GM18951 (cell line): ENCODE measurements around the gene AASDHPPT.

Experiments
- POLR2A ChIP-seq: IDR thresholded peaks from 4 replicates; pipeline ENCODE4 v1.6.1; 2011; ENCODE audit warnings: mild to moderate bottlenecking; ENCODE audit not compliant: insufficient read length, insufficient read depth; ENCODE audit errors: extremely low read depth
- in situ Hi-C: fragments of 300-500 bp; cut with MboI; formaldehyde crosslinking; loops from one replicate; pipeline ENCODE4 v1.12.0; 2022; ENCODE audit warnings: low sequenced_read_pairs, mixed read lengths, inconsistent platforms; ENCODE audit not compliant: unreplicated experiment

AASDHPPT gene

GRCh38 chr11:106061954-106062949 lies 15.2 kb upstream of the AASDHPPT start:
- in situ Hi-C loops, result no loop called here
- no peak for TF ChIP-seq POLR2A

- in situ Hi-C loops, result no loop called here
- no peak for TF ChIP-seq POLR2A
Observed at GRCh38 chr11:106063009-106063408, 14.5 kb upstream of the AASDHPPT start.

GRCh38 chr11:106070606-106071005 lies 6.9 kb upstream of the AASDHPPT start:
- in situ Hi-C loops, result no loop called here

DNA sequence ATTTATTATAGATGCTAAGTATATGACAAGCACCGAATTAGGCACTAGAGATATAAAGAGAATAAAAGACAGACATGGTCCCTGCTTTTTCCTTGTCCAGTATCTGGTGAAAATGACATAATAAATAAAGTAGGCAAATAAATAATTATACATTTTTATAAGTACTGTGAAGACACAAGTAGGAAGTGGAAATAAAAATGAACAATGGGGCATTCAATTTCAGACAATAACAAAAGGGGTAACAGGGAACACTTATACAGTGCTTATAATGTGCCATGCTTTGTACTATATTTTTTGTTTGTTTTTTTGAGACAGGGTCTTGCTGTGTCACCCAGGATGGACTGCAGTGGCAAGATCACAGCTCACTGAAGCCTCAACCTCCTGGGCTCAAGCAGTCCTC lies 4.7 kb upstream of the AASDHPPT start:
- in situ Hi-C loops, result no loop called here
- TF ChIP-seq POLR2A, result no peak

More at GRCh38 chr11:106070606-106071005, 6.9 kb upstream of the AASDHPPT start:
- TF ChIP-seq POLR2A, result no peak

DNA sequence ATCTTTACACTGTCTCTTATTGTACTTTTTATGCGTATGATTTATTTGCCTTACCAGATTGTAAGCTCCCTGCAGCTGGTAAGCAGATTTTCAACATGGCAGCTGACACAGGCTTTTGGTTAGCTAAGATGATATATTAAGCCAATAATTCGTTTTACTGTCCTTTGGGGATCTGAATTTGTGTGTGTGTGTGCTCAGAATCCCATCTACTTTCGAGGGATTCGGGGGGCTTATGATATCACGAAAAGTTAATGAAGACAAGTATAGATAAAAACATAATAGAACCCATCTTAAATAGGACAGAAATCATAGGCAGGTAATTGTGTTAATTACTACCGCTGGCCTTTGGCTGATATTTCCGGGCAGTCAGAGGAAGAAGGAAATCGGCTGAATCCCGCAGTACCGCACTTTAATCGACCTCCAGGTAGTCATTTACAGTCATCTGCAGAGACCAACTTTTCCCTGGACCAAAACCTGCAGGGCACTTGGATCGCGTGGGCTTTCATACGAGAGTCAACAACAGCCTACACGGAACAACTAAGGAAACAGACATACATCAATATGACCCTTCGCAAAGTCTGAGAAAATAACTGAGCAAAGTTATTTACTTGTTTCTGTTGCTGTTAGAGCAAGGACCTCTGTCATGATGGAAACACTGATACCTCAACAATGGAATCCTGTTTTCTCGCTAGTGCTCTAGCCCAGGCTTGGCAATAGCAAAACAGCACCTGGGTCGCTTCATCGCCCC lies 1.1 kb upstream of the AASDHPPT start:
- no peak for TF ChIP-seq POLR2A
- in situ Hi-C loops, result no loop called here

DNA sequence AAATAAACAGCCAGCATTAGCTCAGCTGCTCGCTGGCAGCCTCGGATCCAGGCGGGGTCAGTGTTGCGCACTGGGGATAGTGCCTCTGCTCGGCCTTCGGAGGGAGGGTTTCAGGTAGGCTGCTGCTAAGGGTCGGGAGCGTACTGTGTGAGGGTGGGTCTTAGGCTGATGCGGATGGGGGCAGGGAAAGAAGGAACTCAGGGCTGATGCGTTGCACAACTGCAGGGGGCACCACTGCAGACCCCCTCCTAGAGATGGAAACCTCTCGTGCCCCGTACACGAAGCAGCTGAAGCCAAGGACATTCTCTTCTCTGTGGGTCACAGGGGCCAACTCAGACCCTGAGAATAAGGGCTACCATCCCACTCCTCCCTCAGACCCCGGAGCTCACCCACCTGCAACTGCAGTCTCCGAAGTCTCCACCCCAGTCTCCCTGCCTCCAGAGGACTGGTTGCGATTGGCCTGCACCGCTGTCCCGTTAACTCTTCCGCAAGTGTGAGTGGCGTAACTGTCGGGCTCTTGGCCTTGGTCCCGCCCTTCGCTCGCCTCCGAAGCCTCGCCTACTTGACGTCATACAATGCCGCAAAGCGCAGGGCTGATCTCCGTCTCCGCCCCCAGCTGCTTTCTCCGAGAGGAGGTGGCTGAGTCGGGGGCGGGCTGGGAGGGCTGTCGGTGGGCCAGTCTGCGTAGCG lies 398 bp upstream of the AASDHPPT start, which contains the start of gene KBTBD3:
TSS of gene KBTBD3 (minus strand) at position 429 of the 690 bp plus-strand sequence. CDS start 18,250 bp downstream, outside the sequence.
- in situ Hi-C loops, result no loop called here

DNA sequence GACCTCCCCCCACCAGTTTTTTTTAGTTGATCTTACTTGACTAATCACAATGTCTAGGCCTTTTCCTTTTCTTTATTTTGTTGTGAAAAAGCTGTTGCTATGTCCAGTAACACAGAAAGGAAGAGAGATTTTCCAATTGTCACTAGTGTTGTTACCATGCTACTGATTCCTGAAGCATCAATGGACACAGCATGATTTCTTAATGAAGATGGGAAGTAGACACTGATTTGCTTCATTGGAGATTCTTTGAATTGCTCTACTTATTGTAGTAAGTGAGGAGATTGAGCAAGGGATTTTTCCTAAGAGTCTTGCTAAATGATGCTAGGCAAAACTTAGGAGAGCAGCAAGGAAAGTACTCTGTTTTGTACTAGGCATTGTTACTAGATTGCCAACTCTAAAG lies 4.6 kb downstream of the AASDHPPT start:
- no peak for TF ChIP-seq POLR2A
- in situ Hi-C loops, result no loop called here

More for the DNA sequence above, 398 bp upstream of the AASDHPPT start, which contains the start of gene KBTBD3:
- peak; percentile 42 for TF ChIP-seq POLR2A

DNA sequence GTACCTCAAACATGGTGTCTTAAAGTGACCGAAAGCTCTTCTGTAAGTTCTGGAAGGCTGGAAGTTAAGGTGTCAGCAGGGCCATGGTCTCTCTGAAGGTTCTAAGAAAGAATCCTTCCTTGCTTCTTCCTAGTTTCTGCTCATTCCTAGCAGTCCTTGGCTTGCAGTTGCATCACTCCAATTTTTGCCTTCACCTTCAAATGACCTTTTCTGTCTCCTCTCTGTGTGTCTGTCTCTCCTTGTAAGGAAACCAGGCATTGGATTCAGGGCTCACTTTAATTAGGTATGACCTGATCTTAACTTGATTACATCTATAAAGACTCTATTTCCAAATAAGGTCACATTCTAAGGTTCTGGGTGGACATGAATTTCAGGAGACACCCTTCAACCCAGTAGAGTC lies 8.7 kb downstream of the AASDHPPT start:
- in situ Hi-C loops, result no loop called here
- TF ChIP-seq POLR2A, result no peak

DNA sequence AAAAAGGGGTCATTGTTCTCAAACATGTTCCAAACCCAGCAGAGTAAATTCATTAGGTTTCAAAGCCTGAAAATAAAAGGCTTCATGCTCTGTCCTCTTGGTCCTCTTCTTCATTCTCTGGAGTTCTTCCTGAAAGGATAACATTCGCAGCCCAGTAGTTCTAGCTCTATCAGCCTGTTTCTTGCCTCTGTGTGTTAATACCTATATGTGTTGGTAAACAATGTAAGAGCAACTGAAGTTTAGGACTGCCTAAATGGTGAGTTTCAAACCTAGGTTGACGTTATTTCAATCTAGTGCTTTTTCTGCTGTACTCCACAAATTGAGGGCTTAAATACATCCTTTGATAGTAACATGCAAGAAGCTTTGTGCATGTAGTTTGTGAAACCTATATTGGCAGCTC lies 9.4 kb downstream of the AASDHPPT start:
- in situ Hi-C loops, result no loop called here
- no peak for TF ChIP-seq POLR2A

GRCh38 chr11:106087815-106088435 lies 10.5 kb downstream of the AASDHPPT start:
- TF ChIP-seq POLR2A, result no peak
- in situ Hi-C loops, result no loop called here

DNA sequence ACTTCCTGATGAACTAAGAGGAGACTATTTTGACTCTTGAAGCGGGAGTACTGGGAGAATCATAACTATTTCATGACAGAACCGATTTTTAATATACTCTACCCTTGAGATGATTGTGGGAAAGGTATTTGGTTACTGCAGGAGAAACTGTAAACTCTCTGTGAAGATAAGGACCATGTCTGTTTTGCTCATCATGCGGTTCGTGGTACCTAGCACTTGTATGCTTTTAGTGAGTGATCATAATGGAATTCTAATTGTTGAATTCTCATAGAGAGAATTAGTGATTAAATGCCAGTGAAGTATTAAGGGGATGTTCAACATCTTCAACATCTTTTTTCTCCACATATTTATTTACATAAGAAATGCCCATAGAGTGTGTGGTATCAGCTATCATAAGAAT lies 11.4 kb downstream of the AASDHPPT start:
- in situ Hi-C loops, result no loop called here
- no peak for TF ChIP-seq POLR2A

- in situ Hi-C loops, result no loop called here
- no peak for TF ChIP-seq POLR2A
Observed at GRCh38 chr11:106091480-106092123, 14.1 kb downstream of the AASDHPPT start.

- in situ Hi-C loops, result no loop called here
- no peak for TF ChIP-seq POLR2A
Observed at GRCh38 chr11:106092446-106092845, 15.0 kb downstream of the AASDHPPT start.
